Midbrain (tissue), 1 donor: ENCODE results near the gene ACSF2.
"Not testable (repeated sequence)": the region's sequence is repeated elsewhere in the genome, so short reads cannot be mapped to it uniquely, and the experiment has no call there.

ENCODE experiments used
- DNase-seq: peaks from one replicate; lab custom pipeline; 2025; lab: John Stamatoyannopoulos, UW

The ACSF2 gene

DNA sequence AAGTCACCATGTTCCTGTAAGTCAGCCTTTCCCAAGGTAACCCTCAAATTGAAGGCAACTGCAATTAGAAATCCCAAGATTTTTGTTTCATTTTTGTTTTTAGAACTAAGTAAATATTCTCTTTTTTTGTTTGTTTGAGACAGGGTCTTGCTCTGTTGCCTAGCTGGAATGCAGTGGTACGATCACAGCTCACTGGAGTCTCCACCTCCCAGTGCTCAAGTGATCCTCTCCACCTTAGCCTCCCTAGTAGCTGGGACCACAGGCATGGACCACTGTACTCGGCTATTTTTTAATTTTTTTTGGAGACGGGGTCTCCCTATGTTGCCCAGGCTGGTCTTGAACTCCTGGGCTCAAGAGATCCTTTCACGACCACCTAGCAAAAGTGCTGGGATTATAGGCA, 18.1 kb upstream of the ACSF2 start:
- no peak for DNase-seq

DNA sequence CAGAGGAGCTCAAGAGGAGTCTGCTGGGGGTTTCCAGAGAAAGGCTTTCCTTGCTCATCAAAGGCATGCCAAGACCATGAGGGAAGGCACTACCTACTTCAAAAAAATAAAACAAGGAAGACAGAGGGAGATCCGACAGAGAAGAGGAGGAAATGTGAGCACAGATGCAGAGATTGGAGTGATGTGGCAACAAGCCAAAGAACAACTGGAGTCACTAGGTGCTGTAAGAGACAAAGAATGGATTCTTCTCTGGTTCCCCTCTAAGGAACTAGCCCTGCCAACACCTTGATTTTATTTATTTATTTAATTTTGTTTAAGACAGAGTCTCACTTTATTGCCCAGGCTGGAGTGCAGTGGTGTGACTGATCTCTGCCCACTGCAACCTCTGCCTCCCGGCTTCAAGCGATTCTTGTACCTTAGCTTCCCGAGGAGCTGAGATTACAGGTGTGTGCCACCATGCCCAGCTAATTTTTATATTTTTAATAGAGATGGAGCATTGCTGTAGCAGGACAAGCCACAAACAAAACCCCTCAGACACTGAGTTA, 13.8 kb upstream of the ACSF2 start:
- no peak for DNase-seq

DNA sequence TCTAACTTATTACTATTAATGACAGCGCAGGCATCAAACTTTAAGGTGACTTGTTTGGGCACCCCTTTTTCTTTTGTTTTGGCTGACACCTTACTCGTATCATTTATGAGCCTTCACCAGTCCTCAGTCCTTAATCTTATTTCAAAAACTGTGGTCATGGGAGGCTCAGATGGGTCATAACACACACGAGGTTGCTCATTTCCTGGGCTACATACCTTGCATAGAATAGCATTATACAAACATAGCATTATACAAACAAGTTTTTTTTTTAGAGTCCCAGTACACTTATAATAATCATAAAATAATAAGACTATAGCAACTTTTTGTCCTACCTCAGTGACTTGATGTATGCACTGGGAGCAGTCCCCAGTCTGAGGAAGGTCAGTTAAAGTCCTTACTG, 11.2 kb upstream of the ACSF2 start:
- no peak for DNase-seq

GRCh38 chr17:50419577-50419976, 6.4 kb upstream of the ACSF2 start:
- DNase-seq, result not testable (repeated sequence)

DNA sequence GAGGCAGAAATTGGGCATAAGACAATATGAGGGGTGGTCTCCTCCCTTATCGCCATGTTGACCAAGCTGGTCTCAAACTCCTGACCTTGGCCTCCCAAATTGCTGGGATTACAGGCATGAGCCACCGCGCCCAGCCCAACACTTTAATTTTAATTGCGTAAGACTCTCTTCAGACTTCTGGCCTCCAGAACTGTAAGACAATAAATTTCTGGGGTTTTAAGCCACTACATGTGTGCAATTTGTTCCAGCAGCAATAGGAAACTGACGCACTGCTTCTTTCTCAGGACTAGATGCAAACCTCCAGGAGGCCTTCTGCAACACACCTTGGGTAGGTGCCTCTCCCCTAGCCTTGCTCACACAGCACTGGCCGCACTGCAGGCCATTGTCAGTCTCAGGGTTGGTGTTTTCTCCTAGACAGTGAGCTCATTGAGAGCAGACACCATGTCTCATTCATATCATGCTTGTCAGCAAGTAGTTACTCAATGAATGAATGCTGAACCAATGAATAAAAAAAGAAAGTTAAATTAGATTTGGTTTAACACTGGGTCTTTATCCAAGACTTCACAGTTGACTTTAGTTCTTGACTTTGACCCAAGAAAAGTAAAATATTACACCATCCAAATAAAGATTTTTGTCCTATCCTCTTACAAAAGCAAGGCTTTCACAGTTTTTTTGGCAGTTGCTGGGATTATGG, 5.5 kb upstream of the ACSF2 start:
- no peak for DNase-seq

DNA sequence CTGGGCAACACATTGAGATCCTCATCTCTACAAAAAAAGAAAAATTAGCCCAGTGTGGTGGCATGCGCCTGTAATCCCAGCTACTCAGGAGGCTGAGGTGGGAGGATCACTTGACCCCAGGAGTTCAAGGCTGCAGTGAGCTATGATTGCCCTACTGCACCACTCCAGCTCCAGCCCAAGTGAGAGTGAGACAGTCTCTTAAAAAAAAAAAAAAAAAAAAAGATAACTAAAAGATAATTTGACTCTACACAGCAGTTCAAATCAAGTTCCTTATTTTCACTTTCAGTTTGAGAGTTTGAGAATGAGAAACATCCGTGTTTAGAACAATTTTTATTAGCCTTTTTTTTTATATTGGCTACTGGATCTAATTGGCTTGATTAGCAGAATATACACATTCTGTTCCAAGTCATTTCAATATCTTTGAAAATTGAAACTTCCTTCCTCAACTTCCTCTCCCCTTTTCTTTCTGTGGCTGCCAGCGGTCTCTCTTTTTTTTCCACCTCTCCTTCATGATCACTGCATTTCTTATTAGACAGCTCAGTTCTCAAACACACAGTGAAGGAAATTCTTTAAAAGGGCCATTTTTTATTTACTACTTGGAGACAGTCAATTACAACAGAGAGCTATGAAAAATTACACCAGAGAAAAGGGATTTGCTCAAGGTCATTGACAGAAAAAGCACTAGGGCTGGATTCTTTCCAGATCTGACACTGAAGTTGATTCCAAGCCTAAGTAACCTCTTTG, 4.5 kb upstream of the ACSF2 start:
- DNase-seq, result no peak

DNA sequence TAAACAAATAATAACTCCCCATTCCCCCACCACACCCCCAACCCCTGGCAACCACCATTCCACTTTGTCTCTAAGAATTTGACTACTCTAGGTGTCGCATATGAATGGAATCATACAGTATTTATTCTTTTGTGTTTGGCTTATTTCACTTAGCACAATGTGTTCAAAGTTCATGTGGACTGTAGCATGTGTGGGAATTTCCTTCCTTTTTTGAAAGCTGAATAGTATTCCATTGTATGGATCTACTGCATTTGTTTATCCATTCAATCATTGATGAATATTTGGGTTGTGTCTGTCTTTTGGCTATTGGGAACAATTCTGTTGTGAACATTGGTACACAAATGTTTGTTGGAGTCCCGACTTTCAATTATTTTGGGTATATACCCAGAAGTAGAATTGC, 3.3 kb upstream of the ACSF2 start:
- DNase-seq, result no peak

GRCh38 chr17:50423553-50424159, 2.4 kb upstream of the ACSF2 start:
- DNase-seq, result no peak

- DNase-seq, result no peak
Observed at GRCh38 chr17:50424246-50424995, 1.6 kb upstream of the ACSF2 start.

GRCh38 chr17:50424996-50425681, 879 bp upstream of the ACSF2 start:
- DNase-seq, result no peak

DNA sequence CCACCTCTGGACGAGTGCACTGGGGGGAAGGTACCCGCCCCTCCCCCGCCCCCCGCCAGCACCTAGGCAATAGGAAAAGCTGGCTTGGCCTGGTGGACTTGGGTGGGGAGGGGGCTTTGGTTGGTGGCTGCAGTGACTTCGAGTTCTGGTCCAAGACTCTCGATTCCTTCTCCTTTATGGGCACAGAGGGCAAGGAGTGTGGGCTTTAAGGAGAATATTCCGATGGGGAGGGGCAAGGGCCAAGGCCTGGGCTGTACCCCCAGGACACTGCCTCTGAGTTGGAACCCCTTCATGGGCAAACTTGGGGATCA, 409 bp downstream of the ACSF2 start:
- DNase-seq, result no peak

- no peak for DNase-seq
Observed at GRCh38 chr17:50426814-50427787, 1.1 kb downstream of the ACSF2 start.

DNA sequence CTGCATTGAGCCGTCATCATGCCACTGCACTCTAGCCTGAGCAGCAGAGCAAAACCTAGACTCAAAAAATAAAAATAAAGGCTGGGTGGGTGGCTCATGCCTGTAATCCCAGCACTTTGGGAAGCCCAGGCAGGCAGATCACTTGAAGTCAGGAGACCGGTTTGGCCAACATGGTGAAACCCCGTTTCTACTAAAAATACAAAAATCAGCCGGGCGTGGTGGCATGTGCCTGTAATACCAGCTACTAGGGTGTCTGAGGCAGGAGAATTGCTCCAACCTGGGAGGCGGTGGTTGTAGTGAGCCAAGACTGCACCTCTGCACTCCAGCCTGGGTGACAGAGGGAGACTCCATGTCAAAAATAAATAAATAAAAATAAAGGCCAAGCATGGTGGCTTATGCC, 2.1 kb downstream of the ACSF2 start:
- DNase-seq, result not testable (repeated sequence)

DNA sequence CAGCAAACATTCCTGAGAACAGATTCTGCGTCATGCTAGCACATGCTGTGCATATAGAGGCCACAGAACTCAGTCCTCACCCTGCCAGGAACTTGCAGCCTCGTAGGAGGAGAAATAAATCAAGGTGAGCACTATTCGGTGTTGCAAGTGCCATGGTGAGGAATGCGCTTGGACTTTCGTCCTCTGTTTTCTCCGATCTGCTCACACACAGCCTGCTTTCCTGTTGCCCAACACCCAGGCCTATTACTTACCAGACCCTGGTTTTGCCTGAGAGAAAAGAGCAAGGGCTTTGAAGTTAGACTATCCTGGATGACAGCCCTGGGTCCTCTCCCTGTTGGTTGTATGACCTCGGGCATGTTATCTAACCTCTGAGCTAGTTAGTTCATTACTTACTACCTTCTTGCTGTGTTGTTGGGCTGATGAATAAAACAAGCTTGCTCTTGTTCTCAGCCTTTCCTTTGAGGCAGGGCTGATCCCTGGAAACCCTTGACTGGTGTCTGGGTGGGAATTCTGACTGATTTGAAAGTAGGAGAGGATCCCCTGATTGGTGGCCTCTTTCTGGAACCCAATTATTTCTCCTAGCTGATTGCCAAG, 2.9 kb downstream of the ACSF2 start:
- DNase-seq, result no peak

- no peak for DNase-seq
Observed at GRCh38 chr17:50429793-50430192, 3.8 kb downstream of the ACSF2 start.

DNA sequence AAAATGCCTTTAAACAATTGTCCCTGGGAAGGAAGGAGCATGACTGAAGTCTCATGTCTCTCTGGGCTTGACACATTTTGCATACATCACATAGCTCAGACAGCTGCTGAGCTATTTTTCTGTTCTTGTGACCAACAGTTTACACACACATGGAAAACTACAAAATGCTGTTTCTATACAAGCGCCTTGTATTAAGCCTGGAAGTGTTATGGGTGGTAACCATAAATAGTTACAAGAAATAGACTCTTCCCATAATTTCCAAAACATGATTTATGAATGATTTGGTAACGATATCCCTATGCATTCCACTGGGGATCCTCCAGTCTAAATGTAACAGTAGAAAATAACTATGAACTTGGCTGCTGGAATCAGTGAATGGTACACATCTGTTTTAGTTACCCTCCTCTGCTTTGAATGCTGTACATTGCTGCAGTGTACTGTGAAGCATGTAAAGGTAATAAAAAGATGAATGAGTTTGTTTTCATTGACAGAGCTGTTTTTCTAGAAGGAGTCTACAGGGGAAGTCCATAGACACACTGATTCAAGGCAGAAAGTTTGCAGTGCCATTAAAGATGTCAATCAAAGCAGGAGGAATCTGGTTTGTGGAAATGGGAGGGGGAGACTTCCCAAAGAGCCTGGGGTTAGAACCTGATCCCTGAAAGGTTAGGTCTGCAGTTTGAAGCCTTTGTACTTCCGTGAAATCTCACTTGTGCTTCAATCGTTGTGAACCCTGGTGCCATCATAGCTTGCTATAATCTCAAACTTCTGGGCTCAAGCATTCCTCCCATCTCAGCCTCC, 5.0 kb downstream of the ACSF2 start:
- no peak for DNase-seq

DNA sequence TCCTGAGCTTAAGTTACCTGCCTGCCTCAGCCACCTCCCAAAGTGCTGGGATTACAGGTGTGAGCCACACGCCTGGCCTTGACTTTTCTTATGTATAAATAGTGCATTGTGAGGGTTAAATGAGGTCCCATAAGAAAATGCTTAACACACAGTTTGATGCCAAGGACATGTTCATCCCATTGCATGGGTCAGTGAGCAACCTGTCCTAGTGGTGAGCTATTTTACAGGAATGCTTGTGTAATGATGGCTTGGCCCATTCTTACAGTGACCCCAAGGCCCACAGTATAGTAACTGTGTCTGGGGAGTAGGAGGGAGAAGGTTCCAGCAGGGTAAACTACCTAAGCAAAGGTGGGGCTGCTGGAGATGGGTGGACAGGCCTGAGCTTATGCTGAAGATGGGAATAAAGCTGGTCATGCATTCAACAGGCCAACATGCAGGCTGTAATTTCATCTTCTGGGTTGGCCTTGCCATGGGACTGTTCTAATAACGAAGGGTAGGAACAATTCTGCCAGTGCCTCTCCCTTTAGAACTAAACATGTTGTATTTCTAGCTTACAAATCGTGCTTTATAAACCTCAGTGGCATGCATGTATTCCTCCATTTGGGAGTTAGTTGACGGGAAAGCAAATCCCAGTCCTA, 6.2 kb downstream of the ACSF2 start:
- DNase-seq, result no peak

DNA sequence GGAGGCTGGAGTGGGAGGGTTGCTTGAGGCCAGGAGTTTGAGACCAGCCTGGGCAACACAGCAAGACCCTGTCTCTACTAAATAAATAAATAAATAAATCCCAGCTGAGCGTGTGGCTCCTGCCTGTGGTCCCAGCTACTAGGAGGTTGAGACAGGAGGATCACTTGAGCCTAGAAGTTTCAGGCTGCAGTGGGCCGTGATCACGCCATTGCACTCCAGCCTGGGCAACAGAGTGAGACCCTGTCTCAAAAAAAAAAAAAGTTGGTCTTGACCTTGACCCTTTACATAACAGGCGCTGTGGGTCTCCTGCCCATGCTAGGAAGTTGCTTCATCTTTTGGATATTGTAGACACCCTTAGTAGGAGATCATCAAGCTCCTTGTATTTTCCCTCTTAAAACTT, 11.4 kb downstream of the ACSF2 start:
- no peak for DNase-seq

DNA sequence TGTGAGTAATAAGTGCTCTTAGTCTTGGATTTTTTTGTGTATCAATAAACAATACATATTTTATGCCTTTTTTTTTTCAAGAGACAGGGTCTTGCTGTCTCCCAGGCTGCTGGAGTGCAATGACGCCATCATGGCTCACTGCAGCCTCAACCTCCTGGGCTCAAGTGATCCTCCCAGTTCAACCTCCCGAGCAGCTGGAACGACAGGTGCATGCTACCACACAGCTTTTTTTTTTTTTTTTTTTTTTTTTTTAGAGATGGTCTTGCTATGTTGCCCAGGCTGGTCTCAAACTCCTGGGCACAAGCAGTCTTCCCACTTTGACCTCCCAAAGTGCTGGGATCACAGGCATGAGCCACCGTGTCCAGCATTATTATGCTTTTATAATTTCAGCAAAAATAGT, 13.0 kb downstream of the ACSF2 start:
- DNase-seq, result no peak
